ENCODE results near the gene DHX9. TPM values are rescaled to one million over a fixed set of nuclear protein-coding genes. Genes with fewer than 3 reads are reported as not detected.

The DHX9 gene
- total RNA-seq, 1 experiment from 2014 or later, result 336 TPM

DNA sequence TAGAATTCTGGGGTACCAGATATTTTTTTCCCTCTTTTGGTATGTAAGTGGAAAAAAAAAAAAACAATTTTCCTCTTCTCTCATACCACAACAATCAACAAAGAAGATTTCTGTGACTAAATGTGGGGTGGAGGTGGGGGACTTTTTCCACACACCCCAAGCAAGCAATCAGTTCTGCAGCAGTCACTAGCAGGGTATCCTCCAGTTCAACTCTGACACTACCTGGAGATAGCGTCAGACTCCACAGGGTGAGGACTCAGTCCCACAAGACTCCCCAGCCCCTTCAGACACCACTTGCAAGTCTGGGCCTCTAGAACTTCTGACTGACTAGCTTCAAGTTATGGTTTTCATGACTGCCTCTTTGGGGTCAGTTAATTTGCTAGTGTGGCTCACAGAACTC, 6.2 kb downstream of the DHX9 start:
- Histone ChIP-seq H3K4me1 (ENCODE audit: insufficient read depth, low read length) (no peaks in the 10 kb centered on the region; the same call in 1 of the 2 replicates), H3K56ac (ENCODE audit: insufficient read length, low read depth, low read length) (no peak overlapping the region), H3K23ac (ENCODE audit: insufficient read length, low read depth, low read length) (no peak overlapping the region), H4K5ac (ENCODE audit: insufficient read length, low read depth, low read length) (no peak overlapping the region), H3K27me3 (ENCODE audit: insufficient read depth, low read length) (no peaks in the 10 kb centered on the region), H3T11ph (ENCODE audit: low read length) (no peak overlapping the region), H3K79me1 (ENCODE audit: insufficient read depth, low read depth, low read length, poor library complexity, severe bottlenecking) (peaks cover 17% of the 10 kb centered on the region), H4K91ac (ENCODE audit: insufficient read length, low read depth, low read length) (no peak overlapping the region), H2BK120ac (ENCODE audit: low read depth, low read length, poor library complexity, severe bottlenecking) (no peak overlapping the region), H3K9ac (ENCODE audit: extremely low read depth, insufficient read length, low read length) (no peak overlapping the region), H3K14ac (ENCODE audit: insufficient read depth, low read length) (no peak overlapping the region), H3K27ac (ENCODE audit: insufficient read length, low read depth, low read length) (no peak overlapping the region), H3K79me2 (ENCODE audit: insufficient read depth, low read length) (peaks cover 64% of the 10 kb centered on the region), H4K20me1 (ENCODE audit: control insufficient read depth, insufficient read depth, insufficient read length) (no peaks in the 10 kb centered on the region), H2BK12ac (ENCODE audit: insufficient read length, low read depth, low read length) (no peak overlapping the region), H2BK20ac (ENCODE audit: low read depth, low read length, poor library complexity, severe bottlenecking) (no peak overlapping the region), H3K23me2 (ENCODE audit: insufficient read length, low read depth, low read length, poor library complexity, severe bottlenecking) (peaks cover 4% of the 10 kb centered on the region), H2BK5ac (ENCODE audit: insufficient read length, low read length) (no peak overlapping the region), H2AFZ (ENCODE audit: low read length) (no peak overlapping the region), H3K4ac (ENCODE audit: low read depth, low read length) (no peak overlapping the region), H2BK15ac (ENCODE audit: low read depth, low read length) (no peak overlapping the region), H3K9me3 (ENCODE audit: control insufficient read depth, low read depth, low read length) (no peaks in the 10 kb centered on the region), H3K18ac (ENCODE audit: insufficient read length, low read depth, low read length) (no peak overlapping the region), H2AK5ac (ENCODE audit: insufficient read length, low read length) (no peak overlapping the region), H3K4me2 (ENCODE audit: insufficient read depth, insufficient read length, low read length) (no peak overlapping the region), H4K8ac (replicated peaks; ENCODE audit: insufficient read length, low read depth, low read length) (no peak overlapping the region)
- TF ChIP-seq, protein P1, sequence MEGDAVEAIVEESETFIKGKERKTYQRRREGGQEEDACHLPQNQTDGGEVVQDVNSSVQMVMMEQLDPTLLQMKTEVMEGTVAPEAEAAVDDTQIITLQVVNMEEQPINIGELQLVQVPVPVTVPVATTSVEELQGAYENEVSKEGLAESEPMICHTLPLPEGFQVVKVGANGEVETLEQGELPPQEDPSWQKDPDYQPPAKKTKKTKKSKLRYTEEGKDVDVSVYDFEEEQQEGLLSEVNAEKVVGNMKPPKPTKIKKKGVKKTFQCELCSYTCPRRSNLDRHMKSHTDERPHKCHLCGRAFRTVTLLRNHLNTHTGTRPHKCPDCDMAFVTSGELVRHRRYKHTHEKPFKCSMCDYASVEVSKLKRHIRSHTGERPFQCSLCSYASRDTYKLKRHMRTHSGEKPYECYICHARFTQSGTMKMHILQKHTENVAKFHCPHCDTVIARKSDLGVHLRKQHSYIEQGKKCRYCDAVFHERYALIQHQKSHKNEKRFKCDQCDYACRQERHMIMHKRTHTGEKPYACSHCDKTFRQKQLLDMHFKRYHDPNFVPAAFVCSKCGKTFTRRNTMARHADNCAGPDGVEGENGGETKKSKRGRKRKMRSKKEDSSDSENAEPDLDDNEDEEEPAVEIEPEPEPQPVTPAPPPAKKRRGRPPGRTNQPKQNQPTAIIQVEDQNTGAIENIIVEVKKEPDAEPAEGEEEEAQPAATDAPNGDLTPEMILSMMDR (conservative IDR thresholded peaks at IDR 0.05), result no peak
- WGBS (ENCODE audit: extremely low coverage, insufficient read length, low lambda C conversion rate), result no CpG with 5 or more reads among the region's 1 CpG
- no peaks in the 10 kb centered on the region for H3K9me3 Mint-ChIP-seq
- H3K27me3 Mint-ChIP-seq (ENCODE audit: low read depth), result no peaks in the 10 kb centered on the region; the same call in 1 of the 2 replicates
- no peak overlapping the region for H3K4me3 Mint-ChIP-seq
- no peak overlapping the region for H3K27ac Mint-ChIP-seq
- H3K36me3 Mint-ChIP-seq (ENCODE audit: insufficient read depth in 1 of 3, low read depth in 3 of 3), result peaks cover 75 to 97% (median 95%) of the 10 kb centered on the region in 3 experiments; a peak in 6 of 7 replicates
- peaks cover 37 to 62% of the 10 kb centered on the region in 2 experiments for H3K4me1 Mint-ChIP-seq
- DNase-seq, result no peak
